MCF 10A (cell line): ENCODE data around the gene P4HA2. TPM values are rescaled to one million over a fixed set of nuclear protein-coding genes. Genes with fewer than 3 reads are reported as not detected.

Experiments
- BruUV-seq: library from RNA; stranded (reverse); fragments of 400-500 nt; replicated peaks from 2 replicates; lab custom pipeline; 2021; lab: Mats Ljungman, UMichigan
- CTCF ChIA-PET: fragments of 300-600 bp; sonication (Branson Sonifier 250); formaldehyde crosslinking; extraction: SDS; loops from one replicate; lab custom pipeline; 2021; ENCODE audit warnings: antibody characterized with exemption, inconsistent platforms; lab: Yijun Ruan, JAX
- POLR2A ChIA-PET: fragments of 300-600, 350-650 bp; sonication (Branson Sonifier 250); formaldehyde crosslinking; extraction: SDS; loops from one replicate; lab custom pipeline; 2020; ENCODE audit warnings: antibody characterized with exemption, inconsistent platforms; lab: Yijun Ruan, JAX
- DNase-seq: peaks from one replicate; pipeline ENCODE4 v3.0.0-alpha.2; 2018; ENCODE audit not compliant: unreplicated experiment
- H3K27ac Mint-ChIP-seq: one replicate; pipeline ENCODE4 v1.8.0; 2022; ENCODE audit warnings: mild to moderate bottlenecking, low read depth, mixed read lengths; ENCODE audit not compliant: unreplicated experiment
- H3K27me3 Mint-ChIP-seq: one replicate; pipeline ENCODE4 v1.8.0; 2022; ENCODE audit warnings: mixed read lengths; ENCODE audit not compliant: insufficient read depth, unreplicated experiment
- H3K36me3 Mint-ChIP-seq: one replicate; pipeline ENCODE4 v1.8.0; 2022; ENCODE audit warnings: mild to moderate bottlenecking, moderate library complexity, mixed read lengths; ENCODE audit not compliant: insufficient read depth, unreplicated experiment
- H3K4me1 Mint-ChIP-seq: one replicate; pipeline ENCODE4 v1.8.0; 2022; ENCODE audit warnings: mixed read lengths; ENCODE audit not compliant: insufficient read depth, unreplicated experiment
- H3K4me3 Mint-ChIP-seq: one replicate; pipeline ENCODE4 v1.8.0; 2022; ENCODE audit warnings: mild to moderate bottlenecking, moderate library complexity, mixed read lengths; ENCODE audit not compliant: unreplicated experiment
- H3K9me3 Mint-ChIP-seq: one replicate; pipeline ENCODE4 v1.8.0; 2022; ENCODE audit warnings: mixed read lengths; ENCODE audit not compliant: unreplicated experiment
- intact Hi-C: fragments of 100-400 bp; cut with micrococcal nuclease; formaldehyde crosslinking; loops from 2 replicates; pipeline ENCODE4 v1.14.1; 2022
- total RNA-seq: library from RNA; stranded (reverse); gene quantifications from 2 replicates; pipeline ENCODE4 v1.2.3, GENCODE V29; 2022
- TF ChIP-seq, protein P1 (sequence below): fragments of 200-600 bp; IDR thresholded peaks from one replicate; pipeline ENCODE4 v1.8.0; 2022; ENCODE audit warnings: antibody characterized with exemption, mild to moderate bottlenecking; ENCODE audit not compliant: unreplicated experiment

The P4HA2 gene
- total RNA-seq, 1 experiment from 2014 or later: 53.1 TPM

DNA sequence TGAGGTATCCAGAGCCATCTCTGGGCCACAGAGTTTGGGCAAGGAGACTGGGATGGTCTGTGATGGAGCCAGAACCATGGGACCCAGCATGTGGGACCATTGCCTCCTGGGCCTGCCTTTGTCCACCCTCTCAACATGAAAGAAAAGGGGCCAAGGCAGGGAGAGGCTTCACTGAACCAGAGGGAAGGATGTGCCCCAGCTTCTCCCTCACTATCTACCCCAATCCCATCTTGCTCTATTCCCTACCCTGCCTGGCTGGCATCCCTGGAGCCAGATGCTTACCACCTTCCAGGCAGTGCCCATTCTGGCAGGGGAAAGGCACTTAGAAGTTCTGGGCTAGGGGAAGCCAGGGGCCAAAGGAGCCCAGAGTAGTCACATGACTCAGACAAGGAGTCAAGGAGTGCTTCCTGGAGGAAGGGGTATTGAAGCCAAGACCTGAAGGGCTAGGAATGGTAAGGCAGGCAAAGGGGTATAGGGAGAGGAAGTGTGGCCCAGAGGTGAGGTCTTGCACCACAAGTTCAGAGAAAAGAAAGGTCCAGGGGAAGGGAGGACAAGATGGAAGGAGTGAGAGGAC, 39.6 kb upstream of the P4HA2 start:
- H3K4me1 Mint-ChIP-seq: peaks cover 39% of the 10 kb centered on the region
- no peak overlapping the region for H3K4me3 Mint-ChIP-seq
- H3K27ac Mint-ChIP-seq: peak overlapping the region; percentile 98
- no TSS peak for BruUV-seq
- TF ChIP-seq, protein P1, sequence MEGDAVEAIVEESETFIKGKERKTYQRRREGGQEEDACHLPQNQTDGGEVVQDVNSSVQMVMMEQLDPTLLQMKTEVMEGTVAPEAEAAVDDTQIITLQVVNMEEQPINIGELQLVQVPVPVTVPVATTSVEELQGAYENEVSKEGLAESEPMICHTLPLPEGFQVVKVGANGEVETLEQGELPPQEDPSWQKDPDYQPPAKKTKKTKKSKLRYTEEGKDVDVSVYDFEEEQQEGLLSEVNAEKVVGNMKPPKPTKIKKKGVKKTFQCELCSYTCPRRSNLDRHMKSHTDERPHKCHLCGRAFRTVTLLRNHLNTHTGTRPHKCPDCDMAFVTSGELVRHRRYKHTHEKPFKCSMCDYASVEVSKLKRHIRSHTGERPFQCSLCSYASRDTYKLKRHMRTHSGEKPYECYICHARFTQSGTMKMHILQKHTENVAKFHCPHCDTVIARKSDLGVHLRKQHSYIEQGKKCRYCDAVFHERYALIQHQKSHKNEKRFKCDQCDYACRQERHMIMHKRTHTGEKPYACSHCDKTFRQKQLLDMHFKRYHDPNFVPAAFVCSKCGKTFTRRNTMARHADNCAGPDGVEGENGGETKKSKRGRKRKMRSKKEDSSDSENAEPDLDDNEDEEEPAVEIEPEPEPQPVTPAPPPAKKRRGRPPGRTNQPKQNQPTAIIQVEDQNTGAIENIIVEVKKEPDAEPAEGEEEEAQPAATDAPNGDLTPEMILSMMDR: no peak
- intact Hi-C loops: no loop called here
- ChIA-PET CTCF (interaction anchor here (1.2 to 6.3 kb wide), 4 partner anchors 24 to 87 kb away, joined by 5 to 53 read pairs (median 6); no protein-coding TSS in a partner anchor), POLR2A (no interaction called here)
- H3K9me3 Mint-ChIP-seq: no peaks in the 10 kb centered on the region
- no peak for DNase-seq
- H3K27me3 Mint-ChIP-seq: no peaks in the 10 kb centered on the region
- peaks cover 54% of the 10 kb centered on the region for H3K36me3 Mint-ChIP-seq

DNA sequence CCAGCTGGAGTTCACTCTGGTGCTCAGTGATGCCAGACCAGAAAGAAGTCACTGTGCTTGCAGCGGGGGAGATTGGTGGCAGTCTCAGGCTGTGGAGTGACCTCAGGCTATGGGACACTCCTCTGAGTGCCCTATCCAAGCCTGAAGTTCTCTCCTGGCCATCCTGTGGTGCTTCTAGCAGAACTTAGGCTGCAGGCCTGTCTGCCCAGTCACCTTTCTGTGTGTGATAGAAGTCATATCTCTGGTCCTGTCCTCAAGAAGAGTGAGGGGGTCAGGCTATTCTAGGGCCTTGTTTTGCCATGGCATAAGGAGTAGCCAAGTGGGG, 39.1 kb upstream of the P4HA2 start:
- TF ChIP-seq, protein P1: no peak
- intact Hi-C loops: no loop called here
- no peaks in the 10 kb centered on the region for H3K27me3 Mint-ChIP-seq
- peaks cover 54% of the 10 kb centered on the region for H3K36me3 Mint-ChIP-seq
- BruUV-seq: no TSS peak
- H3K9me3 Mint-ChIP-seq: no peaks in the 10 kb centered on the region
- peak overlapping the region; percentile 98 for H3K27ac Mint-ChIP-seq
- peaks cover 44% of the 10 kb centered on the region for H3K4me1 Mint-ChIP-seq
- DNase-seq: no peak
- H3K4me3 Mint-ChIP-seq: no peak overlapping the region
- CTCF ChIA-PET: interaction anchor here (0.7 to 6.3 kb wide), 2 partner anchors 28 to 108 kb away, joined by 3 to 53 read pairs; no protein-coding TSS in a partner anchor
- POLR2A ChIA-PET: no interaction called here

GRCh38 chr5:132266031-132266835, 38.6 kb upstream of the P4HA2 start:
- TF ChIP-seq, protein P1: no peak
- no TSS peak for BruUV-seq
- Mint-ChIP-seq H3K4me3 (no peak overlapping the region), H3K36me3 (peaks cover 52% of the 10 kb centered on the region), H3K4me1 (peaks cover 47% of the 10 kb centered on the region), H3K27me3 (no peaks in the 10 kb centered on the region), H3K27ac (peak overlapping the region; percentile 98), H3K9me3 (no peaks in the 10 kb centered on the region)
- ChIA-PET POLR2A (interaction anchor here (0.7 kb wide), 1 partner anchor 52 kb away, joined by 3 read pairs; no protein-coding TSS in a partner anchor), CTCF (interaction anchor here (0.6 to 6.3 kb wide), 5 partner anchors 15 to 109 kb away, joined by 3 to 53 read pairs (median 3); no protein-coding TSS in a partner anchor)
- intact Hi-C loops: no loop called here
- no peak for DNase-seq
